ENCODE data around the gene ERVV-1.
"Not testable (repeated sequence)": the region's sequence is repeated elsewhere in the genome, so short reads cannot be mapped to it uniquely, and the experiment has no call there.

The ERVV-1 gene

GRCh38 chr19:53028306-53028705 is 14.6 kb downstream of the ERVV-1 start:
- not testable (repeated sequence) for DNase-seq

- no peak for DNase-seq
These were observed 20.3 kb downstream of the ERVV-1 start for GRCh38 chr19:53034054-53034453.

GRCh38 chr19:53034948-53035675 is 21.4 kb downstream of the ERVV-1 start:
- peak; percentile 38 for DNase-seq

- no peak for DNase-seq
These were observed 23.7 kb downstream of the ERVV-1 start for GRCh38 chr19:53037101-53038097.

- DNase-seq: no peak
These were observed 27.6 kb downstream of the ERVV-1 start for GRCh38 chr19:53041366-53041765.

GRCh38 chr19:53045536-53045935 is 31.8 kb downstream of the ERVV-1 start:
- DNase-seq: no peak

- no peak for DNase-seq
These were observed 33.7 kb downstream of the ERVV-1 start for GRCh38 chr19:53047379-53047778.

GRCh38 chr19:53055117-53055516 is 41.4 kb downstream of the ERVV-1 start:
- DNase-seq: no peak

GRCh38 chr19:53057904-53058580 is 44.3 kb downstream of the ERVV-1 start:
- DNase-seq: no peak

All from RPMI8226 (cell line).